Hematopoietic multipotent progenitor cell treated with erythropoietin and hydrocortisone succinate and interleukin-3 and kit ligand, for 4 days (in vitro differentiated cells): ENCODE data around the gene KIF27.

Source experiments
- DNase-seq: peaks from one replicate; pipeline ENCODE4 v3.0.0-alpha.2; 2015

KIF27 gene

DNA sequence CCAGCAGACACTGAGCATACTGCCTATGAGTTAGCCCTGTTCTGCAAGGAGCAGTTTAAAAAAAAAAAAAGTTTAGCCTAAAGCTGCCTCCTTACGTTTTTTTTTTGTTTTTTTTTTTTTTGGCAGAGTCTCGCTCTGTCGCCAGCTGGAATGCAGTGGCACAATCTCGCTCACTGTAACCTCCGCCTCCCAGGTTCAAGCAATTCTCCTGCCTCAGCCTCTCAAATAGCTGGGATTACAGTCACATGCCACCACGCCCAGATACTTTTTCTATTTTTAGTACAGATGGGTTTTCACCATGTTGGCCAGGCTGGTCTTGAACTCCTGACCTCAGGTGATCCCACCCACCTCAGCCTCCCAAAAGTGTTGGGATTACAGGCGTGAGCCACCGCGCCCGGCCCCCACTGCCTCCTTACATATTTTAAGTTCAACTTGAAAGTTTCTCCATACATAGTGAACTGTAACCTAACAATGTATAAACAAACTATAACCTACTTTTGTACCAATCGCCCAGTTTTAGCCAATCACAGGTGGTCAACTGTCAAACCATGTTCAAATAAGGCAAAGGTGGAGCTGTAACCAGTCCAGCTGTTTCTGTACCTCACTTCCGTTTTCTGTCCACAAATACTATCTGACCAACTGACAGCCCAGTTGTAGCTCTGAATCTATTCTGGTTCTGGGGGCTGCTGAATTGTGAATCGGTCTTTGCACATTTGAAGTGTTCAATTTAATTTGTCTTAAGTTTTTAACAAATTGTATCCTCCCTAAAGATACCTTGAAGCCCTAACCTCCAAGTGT lies 120.8 kb downstream of the KIF27 start:
- no peak for DNase-seq

DNA sequence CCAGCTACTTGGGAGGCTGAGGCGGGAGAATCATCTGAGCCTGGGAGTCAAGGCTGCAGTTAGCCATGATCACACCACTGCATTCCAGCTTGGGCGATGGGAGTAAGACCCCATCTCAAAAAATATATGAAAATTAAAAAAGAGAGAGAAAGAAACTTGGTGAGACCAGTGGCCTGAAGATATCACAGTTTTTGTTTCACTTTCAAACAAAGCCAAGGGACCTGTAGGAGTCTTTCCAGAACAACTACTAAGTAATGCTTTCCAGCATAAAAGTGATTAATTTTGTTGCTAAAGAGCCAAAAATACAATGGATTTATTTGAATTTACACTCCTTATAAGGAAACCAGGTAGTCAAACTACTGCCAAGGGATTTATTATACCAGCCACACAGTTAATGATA lies 127.2 kb downstream of the KIF27 start:
- DNase-seq, result no peak

DNA sequence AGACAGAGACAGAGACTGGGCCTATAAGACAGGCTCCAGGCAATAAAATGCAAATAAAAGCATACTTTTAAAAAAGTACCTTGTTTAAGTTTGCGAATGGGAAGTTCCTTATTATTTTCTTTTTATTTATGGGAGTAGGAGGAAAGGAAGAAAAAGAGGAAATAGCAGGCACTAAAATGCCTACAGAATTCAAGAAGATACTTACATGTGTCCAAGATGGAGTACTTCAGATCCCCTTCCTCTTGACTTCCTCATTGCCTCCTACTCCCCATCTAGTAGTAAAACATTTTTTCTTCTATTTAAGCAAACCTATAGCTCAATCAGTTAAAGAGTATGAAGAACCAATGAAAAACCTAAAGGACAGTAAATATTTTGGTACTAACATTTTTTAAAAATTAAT lies 128.5 kb downstream of the KIF27 start:
- DNase-seq, result no peak
